K562 (cell line): Measurements from ENCODE around the gene MGAT4D. TPM values are rescaled to one million over a fixed set of nuclear protein-coding genes. Genes with fewer than 3 reads are reported as not detected.

Experiments
- FOS ChIP-seq: IDR thresholded peaks from 3 replicates; pipeline ENCODE4 v1.6.1; 2011; ENCODE audit not compliant: insufficient read length; ENCODE audit errors: extremely low read depth
- HDAC3 ChIP-seq: fragments of 450-650 bp; IDR thresholded peaks from 2 replicates; pipeline ENCODE4 v1.6.1; 2018; ENCODE audit warnings: borderline replicate concordance, mild to moderate bottlenecking, moderate library complexity; ENCODE audit not compliant: partially characterized antibody
- HLTF ChIP-seq: fragments of 450-650 bp; IDR thresholded peaks from 2 replicates; pipeline ENCODE4 v1.6.1; 2016
- HNRNPLL ChIP-seq: fragments of 200-400 bp; formaldehyde crosslinking; IDR thresholded peaks from 2 replicates; pipeline ENCODE4 v1.6.1; 2017; ENCODE audit warnings: low read length, low read depth, mild to moderate bottlenecking; ENCODE audit not compliant: poor library complexity, severe bottlenecking
- NCOA6 ChIP-seq: fragments of 450-650 bp; IDR thresholded peaks from 2 replicates; pipeline ENCODE4 v1.6.1; 2017; ENCODE audit warnings: mild to moderate bottlenecking
- NFIC ChIP-seq: fragments of 450-650 bp; IDR thresholded peaks from 2 replicates; pipeline ENCODE4 v1.6.1; 2017; ENCODE audit warnings: mild to moderate bottlenecking, inconsistent platforms
- PRMT5 ChIP-seq: sonication (generic); formaldehyde crosslinking; IDR thresholded peaks from 2 replicates; pipeline ENCODE4 v1.5.0; 2020; ENCODE audit warnings: missing genetic modification reagents
- TAF15 ChIP-seq: fragments of 200-400 bp; formaldehyde crosslinking; IDR thresholded peaks from 2 replicates; pipeline ENCODE4 v1.6.1; 2017; ENCODE audit warnings: mild to moderate bottlenecking, low read depth, low read length, moderate library complexity
- TAF9B ChIP-seq: fragments of 450-650 bp; IDR thresholded peaks from 2 replicates; pipeline ENCODE4 v1.6.1; 2018; ENCODE audit warnings: mild to moderate bottlenecking; ENCODE audit not compliant: partially characterized antibody
- TFAM ChIP-seq: fragments of 250-450 bp; sonication (Bioruptor Pico); conservative IDR thresholded peaks from 2 replicates; pipeline ENCODE4 v1.5.0; 2021; ENCODE audit warnings: mild to moderate bottlenecking, moderate library complexity
- ZBTB7A ChIP-seq: IDR thresholded peaks from 2 replicates; pipeline ENCODE4 v1.6.1; 2011; ENCODE audit warnings: low read depth, mild to moderate bottlenecking, low read length, moderate library complexity, borderline replicate concordance; ENCODE audit not compliant: control insufficient read depth
- ZNF3 ChIP-seq: fragments of 250-450 bp; sonication (Bioruptor Pico); IDR thresholded peaks from 2 replicates; pipeline ENCODE4 v1.5.0; 2021; ENCODE audit warnings: mild to moderate bottlenecking, moderate library complexity
- ZNF311 ChIP-seq: fragments of 250-450 bp; sonication (Bioruptor Pico); IDR thresholded peaks from 2 replicates; pipeline ENCODE4 v1.4.0; 2020; ENCODE audit warnings: mild to moderate bottlenecking, moderate library complexity
- ZNF507 ChIP-seq: conservative IDR thresholded peaks from 2 replicates; pipeline ENCODE4 v1.6.1; 2017; ENCODE audit warnings: missing genetic modification characterization, missing compliant biosample characterization
- ZZZ3 ChIP-seq: fragments of 450-650 bp; IDR thresholded peaks from 2 replicates; pipeline ENCODE4 v1.6.1; 2016; ENCODE audit warnings: antibody characterized with exemption, mild to moderate bottlenecking, moderate library complexity
- polyA plus RNA-seq, 8 experiments: library from polyadenylated mRNA; depleted of rRNA in 4 of 8; stranded (reverse) in 5 of 8; unstranded in 3 of 8; fragments of >200 nt; fragmentation: Nextera tagmentation in 2 of 8; fragmentation: Illumina TruSeq in 1 of 8; extraction: Ambion mirVana in 2 of 8; extraction: Trizol in 1 of 8; gene quantifications; 2 replicates each; pipeline versions ENCODE4 v1.2.1 to v1.2.3, GENCODE V29; 2011 to 2014; ENCODE audit warnings: inconsistent platforms in 1 of 8, missing spikeins in 1 of 8
- total RNA-seq, 7 experiments: library from RNA; depleted of rRNA in 6 of 7; stranded (reverse); fragments of >200 nt in 6 of 7; fragmentation: Illumina TruSeq in 2 of 7; extraction: Trizol in 2 of 7; gene quantifications; 2 replicates each; pipeline versions ENCODE4 v1.2.1 to v1.2.3, GENCODE V29; 2011 to 2021; ENCODE audit warnings: low replicate concordance in 1 of 7
- TF ChIP-seq, protein P1 (sequence below): fragments of 250-450 bp; sonication (Bioruptor Pico); IDR thresholded peaks from 2 replicates; pipeline ENCODE4 v1.8.0; 2022; ENCODE audit warnings: moderate library complexity, mild to moderate bottlenecking, inconsistent platforms
- TF ChIP-seq, protein P2 (sequence below): fragments of 250-450 bp; sonication (Bioruptor Pico); IDR thresholded peaks from 2 replicates; pipeline ENCODE4 v1.4.0; 2020; ENCODE audit warnings: mild to moderate bottlenecking, moderate library complexity, borderline replicate concordance
- TF ChIP-seq, protein P3 (sequence below), 2 experiments: fragments of 450-650 bp; conservative IDR thresholded peaks; 2 replicates each; pipeline ENCODE4 v1.6.1; 2017; ENCODE audit warnings: mild to moderate bottlenecking in 2 of 2, moderate library complexity in 2 of 2
- TF ChIP-seq, protein P4 (sequence below): sonication (generic); formaldehyde crosslinking; IDR thresholded peaks from 2 replicates; pipeline ENCODE4 v1.8.0; 2023; ENCODE audit warnings: mild to moderate bottlenecking, missing genetic modification reagents
- TF ChIP-seq, protein P5 (sequence below): fragments of 450-650 bp; formaldehyde crosslinking; IDR thresholded peaks from 2 replicates; pipeline ENCODE4 v1.4.0; 2020; ENCODE audit warnings: mild to moderate bottlenecking, mixed read lengths

MGAT4D gene
- total and polyA plus RNA-seq, 9 of the 15 experiments (the other 6 are each of a cell fraction or from before 2014, with no cell fraction given) = not detected

DNA sequence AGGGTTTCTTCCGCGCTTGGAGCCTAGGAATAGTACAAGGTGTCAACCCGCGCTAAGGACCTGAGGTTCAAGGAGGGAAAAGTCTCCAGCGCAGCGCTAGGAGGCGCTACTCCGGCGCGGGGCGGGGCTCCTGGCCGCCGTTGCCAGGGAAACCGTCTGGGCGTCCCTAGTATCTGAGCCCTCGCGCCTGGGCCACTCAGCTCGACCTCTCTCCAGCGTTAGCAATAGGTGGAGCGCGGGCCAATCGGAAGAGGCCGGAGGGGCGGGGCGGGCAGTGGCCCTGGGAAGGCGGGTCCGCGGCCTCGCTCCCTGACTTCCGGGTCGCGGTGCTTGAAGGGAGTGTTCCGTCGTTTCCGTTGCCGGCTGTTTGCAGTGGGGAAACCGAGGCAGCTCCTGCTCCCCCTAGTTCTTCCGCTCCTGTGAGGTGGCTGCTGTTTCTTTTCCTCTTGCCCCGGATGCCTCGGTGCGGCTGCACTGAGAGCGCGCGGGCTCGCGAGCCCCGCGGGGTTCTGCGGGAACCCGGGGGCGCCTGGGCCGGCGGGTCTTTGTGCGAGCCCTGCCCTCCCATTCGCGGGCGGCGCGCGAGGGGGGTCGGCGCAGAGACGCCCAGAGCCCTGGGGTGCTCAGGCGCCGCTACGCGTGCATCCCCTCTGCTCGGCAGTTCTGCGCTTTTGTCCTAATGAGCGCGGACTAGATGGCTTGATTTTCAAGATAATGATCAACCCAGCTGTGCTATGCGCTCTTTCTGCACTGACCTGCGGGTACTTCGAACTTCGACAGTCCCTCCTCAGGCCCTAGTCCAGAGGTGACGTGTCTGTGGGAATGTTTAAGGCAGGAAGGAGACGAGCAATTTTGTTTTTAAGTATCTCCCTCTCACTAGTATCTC lies 26.0 kb upstream of the MGAT4D start, which contains the start of gene ELMOD2 (continued):
- TF ChIP-seq, protein P1, sequence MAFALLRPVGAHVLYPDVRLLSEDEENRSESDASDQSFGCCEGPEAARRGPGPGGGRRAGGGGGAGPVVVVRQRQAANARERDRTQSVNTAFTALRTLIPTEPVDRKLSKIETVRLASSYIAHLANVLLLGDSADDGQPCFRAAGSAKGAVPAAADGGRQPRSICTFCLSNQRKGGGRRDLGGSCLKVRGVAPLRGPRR (CRISPR knock-in tag) = no peak
- TF ChIP-seq ZNF311 (no peak), HLTF (no peak), FOS (peak; percentile 47), HDAC3 (no peak), PRMT5 (CRISPR knock-in tag) (no peak), ZNF3 (CRISPR knock-in tag) (no peak), TFAM (CRISPR knock-in tag) (no peak), NCOA6 (peak; percentile 21; the same call in 1 of the 2 replicates), NFIC (peak; percentile 23), TAF9B (no peak), ZZZ3 (no peak), ZBTB7A (peak; percentile 69; the same call in 1 of the 2 replicates), ZNF507 (tag) (no peak), HNRNPLL (peak; percentile 88), TAF15 (no peak)
- TF ChIP-seq, protein P2, sequence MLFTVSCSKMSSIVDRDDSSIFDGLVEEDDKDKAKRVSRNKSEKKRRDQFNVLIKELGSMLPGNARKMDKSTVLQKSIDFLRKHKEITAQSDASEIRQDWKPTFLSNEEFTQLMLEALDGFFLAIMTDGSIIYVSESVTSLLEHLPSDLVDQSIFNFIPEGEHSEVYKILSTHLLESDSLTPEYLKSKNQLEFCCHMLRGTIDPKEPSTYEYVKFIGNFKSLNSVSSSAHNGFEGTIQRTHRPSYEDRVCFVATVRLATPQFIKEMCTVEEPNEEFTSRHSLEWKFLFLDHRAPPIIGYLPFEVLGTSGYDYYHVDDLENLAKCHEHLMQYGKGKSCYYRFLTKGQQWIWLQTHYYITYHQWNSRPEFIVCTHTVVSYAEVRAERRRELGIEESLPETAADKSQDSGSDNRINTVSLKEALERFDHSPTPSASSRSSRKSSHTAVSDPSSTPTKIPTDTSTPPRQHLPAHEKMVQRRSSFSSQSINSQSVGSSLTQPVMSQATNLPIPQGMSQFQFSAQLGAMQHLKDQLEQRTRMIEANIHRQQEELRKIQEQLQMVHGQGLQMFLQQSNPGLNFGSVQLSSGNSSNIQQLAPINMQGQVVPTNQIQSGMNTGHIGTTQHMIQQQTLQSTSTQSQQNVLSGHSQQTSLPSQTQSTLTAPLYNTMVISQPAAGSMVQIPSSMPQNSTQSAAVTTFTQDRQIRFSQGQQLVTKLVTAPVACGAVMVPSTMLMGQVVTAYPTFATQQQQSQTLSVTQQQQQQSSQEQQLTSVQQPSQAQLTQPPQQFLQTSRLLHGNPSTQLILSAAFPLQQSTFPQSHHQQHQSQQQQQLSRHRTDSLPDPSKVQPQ (CRISPR knock-in tag) = no peak
- TF ChIP-seq, protein P3, sequence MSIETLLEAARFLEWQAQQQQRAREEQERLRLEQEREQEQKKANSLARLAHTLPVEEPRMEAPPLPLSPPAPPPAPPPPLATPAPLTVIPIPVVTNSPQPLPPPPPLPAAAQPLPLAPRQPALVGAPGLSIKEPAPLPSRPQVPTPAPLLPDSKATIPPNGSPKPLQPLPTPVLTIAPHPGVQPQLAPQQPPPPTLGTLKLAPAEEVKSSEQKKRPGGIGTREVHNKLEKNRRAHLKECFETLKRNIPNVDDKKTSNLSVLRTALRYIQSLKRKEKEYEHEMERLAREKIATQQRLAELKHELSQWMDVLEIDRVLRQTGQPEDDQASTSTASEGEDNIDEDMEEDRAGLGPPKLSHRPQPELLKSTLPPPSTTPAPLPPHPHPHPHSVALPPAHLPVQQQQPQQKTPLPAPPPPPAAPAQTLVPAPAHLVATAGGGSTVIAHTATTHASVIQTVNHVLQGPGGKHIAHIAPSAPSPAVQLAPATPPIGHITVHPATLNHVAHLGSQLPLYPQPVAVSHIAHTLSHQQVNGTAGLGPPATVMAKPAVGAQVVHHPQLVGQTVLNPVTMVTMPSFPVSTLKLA (conservative IDR thresholded peaks at IDR 0.05) = peak; percentile 65 to 85; a peak in 3 of 4 replicates
- TF ChIP-seq, protein P4, sequence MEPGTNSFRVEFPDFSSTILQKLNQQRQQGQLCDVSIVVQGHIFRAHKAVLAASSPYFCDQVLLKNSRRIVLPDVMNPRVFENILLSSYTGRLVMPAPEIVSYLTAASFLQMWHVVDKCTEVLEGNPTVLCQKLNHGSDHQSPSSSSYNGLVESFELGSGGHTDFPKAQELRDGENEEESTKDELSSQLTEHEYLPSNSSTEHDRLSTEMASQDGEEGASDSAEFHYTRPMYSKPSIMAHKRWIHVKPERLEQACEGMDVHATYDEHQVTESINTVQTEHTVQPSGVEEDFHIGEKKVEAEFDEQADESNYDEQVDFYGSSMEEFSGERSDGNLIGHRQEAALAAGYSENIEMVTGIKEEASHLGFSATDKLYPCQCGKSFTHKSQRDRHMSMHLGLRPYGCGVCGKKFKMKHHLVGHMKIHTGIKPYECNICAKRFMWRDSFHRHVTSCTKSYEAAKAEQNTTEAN (CRISPR knock-in tag) = peak; percentile 63; the same call in 1 of the 2 replicates
- TF ChIP-seq, protein P5, sequence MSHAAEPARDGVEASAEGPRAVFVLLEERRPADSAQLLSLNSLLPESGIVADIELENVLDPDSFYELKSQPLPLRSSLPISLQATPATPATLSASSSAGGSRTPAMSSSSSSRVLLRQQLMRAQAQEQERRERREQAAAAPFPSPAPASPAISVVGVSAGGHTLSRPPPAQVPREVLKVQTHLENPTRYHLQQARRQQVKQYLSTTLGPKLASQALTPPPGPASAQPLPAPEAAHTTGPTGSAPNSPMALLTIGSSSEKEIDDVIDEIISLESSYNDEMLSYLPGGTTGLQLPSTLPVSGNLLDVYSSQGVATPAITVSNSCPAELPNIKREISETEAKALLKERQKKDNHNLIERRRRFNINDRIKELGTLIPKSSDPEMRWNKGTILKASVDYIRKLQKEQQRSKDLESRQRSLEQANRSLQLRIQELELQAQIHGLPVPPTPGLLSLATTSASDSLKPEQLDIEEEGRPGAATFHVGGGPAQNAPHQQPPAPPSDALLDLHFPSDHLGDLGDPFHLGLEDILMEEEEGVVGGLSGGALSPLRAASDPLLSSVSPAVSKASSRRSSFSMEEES (CRISPR knock-in tag) = no peak
